Adrenal gland (tissue), 12 donors: ENCODE data around the gene FAM162A. TPM values are rescaled to one million over a fixed set of nuclear protein-coding genes. Genes with fewer than 3 reads are reported as not detected.
A peak's percentile ranks its signal among the peaks of the same experiment; 100 is the strongest.

Experiments
- DNase-seq, 7 donors: peaks; one replicate each; pipeline ENCODE4 v3.0.0-alpha.2; 2019 to 2020
- H3K27ac ChIP-seq, 5 donors: fragments of 200-600 bp; sonication (generic) in 4 of 5; 1 replicate in 3 of 5; 2 replicates in 2 of 5; pipeline versions ENCODE4 v1.5.1 to v1.8.0; 2016 to 2020; ENCODE audit warnings: mild to moderate bottlenecking in 1 of 5
- H3K27me3 ChIP-seq: fragments of 200-600 bp; 2 replicates; pipeline ENCODE4 v1.8.0; 2021
- H3K36me3 ChIP-seq, 2 donors: fragments of 200-600 bp; replicated peaks in 1 of 2; 1 replicate in 1 of 2; 2 replicates in 1 of 2; pipeline versions ENCODE4 v1.5.1 to v1.8.0; 2018 to 2022
- H3K4me1 ChIP-seq, 2 donors: fragments of 200-600 bp; replicated peaks in 1 of 2; 1 replicate in 1 of 2; 2 replicates in 1 of 2; pipeline versions ENCODE4 v1.5.1 to v1.8.0; 2018 to 2021
- H3K4me3 ChIP-seq, 4 donors: fragments of 200-600 bp; sonication (generic) in 3 of 4; one replicate each; pipeline ENCODE4 v1.5.1; 2016 to 2018
- H3K9me3 ChIP-seq, 3 donors: fragments of 200-600 bp; sonication (generic) in 1 of 3; replicated peaks in 1 of 3; 1 replicate in 2 of 3; 2 replicates in 1 of 3; pipeline versions ENCODE4 v1.5.1 to v1.8.0; 2016 to 2021
- CTCF ChIP-seq, 6 experiments: fragments of 450-650 bp in 4 of 6; fragments of 200-600 bp in 2 of 6; sonication (generic) in 1 of 6; IDR thresholded peaks; 1 replicate in 5 of 6; 2 replicates in 1 of 6; pipeline versions ENCODE4 v1.5.1 to v1.8.0; 2016 to 2021; ENCODE audit warnings: antibody characterized with exemption in 6 of 6, mild to moderate bottlenecking in 2 of 6, moderate library complexity in 1 of 6
- POLR2A ChIP-seq, 2 donors: fragments of 450-650 bp; IDR thresholded peaks; one replicate each; pipeline ENCODE4 v1.6.1; 2017; ENCODE audit warnings: antibody characterized with exemption in 2 of 2, mild to moderate bottlenecking in 2 of 2, moderate library complexity in 1 of 2
- WGBS, 4 donors: extraction: QIAGEN DNeasy Blood & Tissue Kit in 2 of 4; methylation state at CpG; one replicate each; pipeline versions ENCODE4 v1.1.5 to v1.1.7; 2013 to 2017; 5-methylcytosine and 5-hydroxymethylcytosine counted together
- intact Hi-C, 2 donors: fragments of 100-400 bp; cut with DNase I; formaldehyde crosslinking; loops; one replicate each; pipeline versions ENCODE4 v1.14.1 to v1.15.0; 2022 to 2023
- polyA plus RNA-seq, 3 donors: library from polyadenylated mRNA; stranded (reverse); fragments of 200-250 nt in 2 of 3; fragments of 350-450 nt in 1 of 3; fragmentation: Illumina TruSeq in 1 of 3; extraction: RNeasy Lipid Tissue Mini Kit (QIAGEN cat#74804) in 1 of 3; gene quantifications; one replicate each; pipeline ENCODE4 v1.2.3, GENCODE V29; 2013 to 2014
- total RNA-seq, 9 donors: library from RNA; depleted of rRNA in 4 of 9; stranded (reverse); fragments of >200 nt in 4 of 9; fragments of 120-200 nt in 1 of 9; fragmentation: NEBNext Ultra II Directional in 1 of 9; extraction: Animal tissue kit (Norgen Biotek cat#: 25700) in 1 of 9; gene quantifications; one replicate each; pipeline versions ENCODE4 v1.1.0 to v1.2.4, GENCODE V29; 2013 to 2023
- donor health status: healthy with polysubstance abuse.
- donor health status: Bipolar disorder and iron deficiency.
- donor health status: DM: yes; HTN: yes; CAD: no.
- donor health status: DM: no; HTN: no; CAD: no.
- donor health status: DM: no; HTN: no; CAD: no.
- donor health status: DM: yes; HTN: yes; CAD: no.

The FAM162A gene
- total and polyA plus RNA-seq, 12 donors, result 36.2 to 287 (median 79.7) TPM

- 92 to 98% (median 95%) methylated on average over 4 of the region's 4 CpGs for WGBS, 4 donors
- Histone ChIP-seq H3K36me3 (peaks cover 0 to 64% of the 10 kb centered on the region in 2 donors), H3K4me1 (peaks cover 3 to 21% of the 10 kb centered on the region in 2 donors), H3K9me3 (no peaks in the 10 kb centered on the region), H3K27ac (no peak overlapping the region), H3K4me3 (no peak overlapping the region), H3K27me3 (no peaks in the 10 kb centered on the region)
- intact Hi-C loops, result no loop called here
- TF ChIP-seq CTCF (IDR thresholded peaks at IDR 0.05), result no peak
- TF ChIP-seq POLR2A (IDR thresholded peaks at IDR 0.05), result no peak
- no peak for DNase-seq
These were observed 26.1 kb downstream of the FAM162A start for GRCh38 chr3:122410111-122410510.

- intact Hi-C loops, result no loop called here
- 87 to 92% (median 91%) methylated on average over 6 of the region's 6 CpGs for WGBS, 4 donors
- peaks cover 6 to 24% of the 10 kb centered on the region in 2 donors for H3K4me1 ChIP-seq
These were observed 26.7 kb downstream of the FAM162A start for GRCh38 chr3:122410639-122411038.

GRCh38 chr3:122414391-122414790 is 30.4 kb downstream of the FAM162A start:
- intact Hi-C loops, result no loop called here
- WGBS, 4 donors, result 88 to 92% (median 91%) methylated on average over 3 of the region's 3 CpGs
- Histone ChIP-seq H3K27ac (no peak overlapping the region), H3K36me3 (peaks cover 0 to 23% of the 10 kb centered on the region in 2 donors), H3K9me3 (no peaks in the 10 kb centered on the region), H3K4me1 (peaks cover 14 to 36% of the 10 kb centered on the region in 2 donors), H3K27me3 (no peaks in the 10 kb centered on the region), H3K4me3 (no peak overlapping the region)
- DNase-seq, result no peak
- TF ChIP-seq CTCF (IDR thresholded peaks at IDR 0.05) (no peak), POLR2A (IDR thresholded peaks at IDR 0.05) (no peak)

More at GRCh38 chr3:122410639-122411038, 26.7 kb downstream of the FAM162A start:
- Histone ChIP-seq H3K27ac (no peak overlapping the region), H3K9me3 (no peaks in the 10 kb centered on the region), H3K36me3 (peaks cover 0 to 59% of the 10 kb centered on the region in 2 donors), H3K27me3 (no peaks in the 10 kb centered on the region), H3K4me3 (no peak overlapping the region)
- TF ChIP-seq CTCF (IDR thresholded peaks at IDR 0.05) (no peak), POLR2A (IDR thresholded peaks at IDR 0.05) (no peak)
- DNase-seq, result no peak

- intact Hi-C loops, result no loop called here
- Histone ChIP-seq H3K9me3 (no peaks in the 10 kb centered on the region), H3K27me3 (no peaks in the 10 kb centered on the region), H3K36me3 (peaks cover 0 to 15% of the 10 kb centered on the region in 2 donors), H3K4me1 (peaks cover 14 to 33% of the 10 kb centered on the region in 2 donors), H3K4me3 (peak overlapping the region; percentile 36 to 93 (median 81)), H3K27ac (peak overlapping the region; percentile 66 to 98 (median 80))
- TF ChIP-seq CTCF (IDR thresholded peaks at IDR 0.05) (no peak), POLR2A (IDR thresholded peaks at IDR 0.05) (no peak)
- DNase-seq, result peak in 6 of 7 donors; percentile 39 to 68 (median 50)
- WGBS, 4 donors, result 18 to 26% (median 21%) methylated on average over 9 to 10 of the region's 10 CpGs
These were observed 31.2 kb downstream of the FAM162A start for GRCh38 chr3:122415104-122415744.
